Measurements from ENCODE around the gene IFNL4.

The IFNL4 gene

DNA sequence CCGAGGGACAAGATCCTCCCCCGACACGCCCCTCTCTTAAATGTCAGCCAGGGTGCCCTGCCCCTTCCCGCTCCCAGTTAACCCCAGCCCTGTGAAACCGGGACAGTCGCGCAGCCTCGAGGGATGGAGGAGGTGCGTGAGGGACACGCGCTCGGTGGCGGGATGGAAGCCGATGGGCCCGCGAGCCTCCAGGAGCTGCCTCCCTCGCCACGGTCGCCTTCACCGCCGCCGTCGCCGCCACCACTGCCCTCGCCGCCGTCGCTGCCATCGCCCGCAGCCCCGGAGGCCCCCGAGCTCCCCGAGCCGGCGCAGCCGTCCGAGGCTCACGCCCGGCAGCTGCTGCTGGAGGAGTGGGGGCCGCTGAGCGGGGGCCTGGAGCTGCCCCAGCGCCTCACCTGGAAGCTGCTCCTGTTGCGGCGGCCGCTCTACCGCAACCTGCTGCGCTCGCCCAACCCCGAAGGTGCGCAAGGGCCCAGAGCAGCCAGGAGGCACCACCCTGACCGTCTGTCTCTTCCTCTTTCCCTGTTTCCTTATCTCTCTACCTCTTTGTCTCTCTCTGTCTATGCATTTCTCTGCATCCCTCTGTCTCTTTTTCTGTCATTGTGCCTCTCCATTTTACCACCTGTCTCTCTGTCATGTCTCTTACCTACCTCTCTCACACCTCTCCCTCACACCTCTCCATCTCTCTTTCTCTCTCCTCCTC is 51.6 kb downstream of the IFNL4 start, which contains the start of gene NCCRP1:
Gene NCCRP1 (plus strand): TSS at position 105 of the 703 bp plus-strand sequence. CDS start 19 bp downstream, at position 124.
- no peak within 1 kb of the TSS for H3K4me3 ChIP-seq (ENCODE audit: low read depth, low read length)
- TF ChIP-seq, protein P1, sequence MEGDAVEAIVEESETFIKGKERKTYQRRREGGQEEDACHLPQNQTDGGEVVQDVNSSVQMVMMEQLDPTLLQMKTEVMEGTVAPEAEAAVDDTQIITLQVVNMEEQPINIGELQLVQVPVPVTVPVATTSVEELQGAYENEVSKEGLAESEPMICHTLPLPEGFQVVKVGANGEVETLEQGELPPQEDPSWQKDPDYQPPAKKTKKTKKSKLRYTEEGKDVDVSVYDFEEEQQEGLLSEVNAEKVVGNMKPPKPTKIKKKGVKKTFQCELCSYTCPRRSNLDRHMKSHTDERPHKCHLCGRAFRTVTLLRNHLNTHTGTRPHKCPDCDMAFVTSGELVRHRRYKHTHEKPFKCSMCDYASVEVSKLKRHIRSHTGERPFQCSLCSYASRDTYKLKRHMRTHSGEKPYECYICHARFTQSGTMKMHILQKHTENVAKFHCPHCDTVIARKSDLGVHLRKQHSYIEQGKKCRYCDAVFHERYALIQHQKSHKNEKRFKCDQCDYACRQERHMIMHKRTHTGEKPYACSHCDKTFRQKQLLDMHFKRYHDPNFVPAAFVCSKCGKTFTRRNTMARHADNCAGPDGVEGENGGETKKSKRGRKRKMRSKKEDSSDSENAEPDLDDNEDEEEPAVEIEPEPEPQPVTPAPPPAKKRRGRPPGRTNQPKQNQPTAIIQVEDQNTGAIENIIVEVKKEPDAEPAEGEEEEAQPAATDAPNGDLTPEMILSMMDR (conservative IDR thresholded peaks at IDR 0.05; ENCODE audit: low read depth, low read length) = no peak

DNA sequence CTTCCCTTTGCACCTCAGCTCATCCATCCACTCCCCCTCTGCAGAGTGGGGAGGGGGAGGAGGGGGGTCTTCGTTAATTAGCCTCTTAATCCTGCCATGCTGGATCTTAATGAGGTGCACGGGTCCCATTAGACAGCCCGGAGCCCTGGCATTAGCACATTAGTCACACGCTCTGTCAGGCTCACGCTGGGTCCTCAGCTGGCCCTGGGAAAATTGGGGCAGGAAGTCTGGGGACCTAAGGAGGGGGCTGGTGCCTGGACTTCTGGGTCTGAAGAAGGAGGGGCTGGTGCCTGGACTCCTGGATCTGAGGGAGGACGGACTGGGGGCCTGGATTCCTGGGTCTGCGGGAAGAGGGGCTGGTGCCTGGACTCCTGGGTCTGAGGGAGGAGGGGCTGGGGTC is 52.3 kb downstream of the IFNL4 start:
- no peak for DNase-seq (ENCODE audit: low read depth)
- TF ChIP-seq, protein P1 (conservative IDR thresholded peaks at IDR 0.05; ENCODE audit: low read depth, low read length) = no peak
- no peak overlapping the region for H3K4me3 ChIP-seq (ENCODE audit: low read depth, low read length)

More for the DNA sequence above, 51.6 kb downstream of the IFNL4 start, which contains the start of gene NCCRP1:
- DNase-seq (ENCODE audit: low read depth) = no peak

All from choroid plexus epithelial cell (primary cell).